H9 (cell line): ENCODE results near the gene KMT2B. TPM values are rescaled to one million over a fixed set of nuclear protein-coding genes. Genes with fewer than 3 reads are reported as not detected.

Experiments used
- DNase-seq: peaks from one replicate; pipeline ENCODE4 v3.0.0-alpha.2; 2017
- H2AFZ ChIP-seq: one replicate; pipeline ENCODE4 v1.6.1; 2013; ENCODE audit warnings: mild to moderate bottlenecking, low read length, control low read depth, moderate library complexity
- H2AK5ac ChIP-seq: 2 replicates; pipeline ENCODE4 v1.6.1; 2013; ENCODE audit warnings: low read length, control low read depth, mixed read lengths; ENCODE audit not compliant: insufficient read length
- H2BK120ac ChIP-seq: one replicate; pipeline ENCODE4 v1.6.1; 2013; ENCODE audit warnings: low read depth, mild to moderate bottlenecking, low read length, control low read depth, inconsistent platforms; ENCODE audit not compliant: poor library complexity, severe bottlenecking
- H2BK12ac ChIP-seq: 2 replicates; pipeline ENCODE4 v1.6.1; 2013; ENCODE audit warnings: low read length, control low read depth, mixed read lengths, low read depth; ENCODE audit not compliant: insufficient read length
- H2BK15ac ChIP-seq: 2 replicates; pipeline ENCODE4 v1.6.1; 2013; ENCODE audit warnings: low read depth, low read length, control low read depth
- H2BK20ac ChIP-seq: one replicate; pipeline ENCODE4 v1.6.1; 2013; ENCODE audit warnings: low read depth, mild to moderate bottlenecking, low read length, control low read depth, inconsistent platforms; ENCODE audit not compliant: poor library complexity, severe bottlenecking
- H2BK5ac ChIP-seq: 2 replicates; pipeline ENCODE4 v1.6.1; 2013; ENCODE audit warnings: low read length, control low read depth, mixed read lengths; ENCODE audit not compliant: insufficient read length
- H3K14ac ChIP-seq: 2 replicates; pipeline ENCODE4 v1.6.1; 2013; ENCODE audit warnings: low read length, control low read depth; ENCODE audit not compliant: insufficient read depth
- H3K18ac ChIP-seq: 2 replicates; pipeline ENCODE4 v1.6.1; 2013; ENCODE audit warnings: low read depth, mild to moderate bottlenecking, mixed read lengths, low read length, control low read depth; ENCODE audit not compliant: insufficient read length
- H3K23ac ChIP-seq: 2 replicates; pipeline ENCODE4 v1.6.1; 2013; ENCODE audit warnings: low read length, control low read depth, mixed read lengths, low read depth; ENCODE audit not compliant: insufficient read length
- H3K23me2 ChIP-seq: 2 replicates; pipeline ENCODE4 v1.6.1; 2013; ENCODE audit warnings: low read depth, mild to moderate bottlenecking, mixed read lengths, low read length, control low read depth; ENCODE audit not compliant: insufficient read length, poor library complexity, severe bottlenecking
- H3K27ac ChIP-seq: 2 replicates; pipeline ENCODE4 v1.5.1; 2013; ENCODE audit warnings: low read length, control low read depth, mixed read lengths, low read depth; ENCODE audit not compliant: insufficient read length
- H3K27me3 ChIP-seq: 2 replicates; pipeline ENCODE4 v1.6.1; 2013; ENCODE audit warnings: low read length, control low read depth, inconsistent platforms; ENCODE audit not compliant: insufficient read depth
- H3K4ac ChIP-seq: 2 replicates; pipeline ENCODE4 v1.6.1; 2013; ENCODE audit warnings: low read depth, mild to moderate bottlenecking, control low read depth, inconsistent platforms, low read length, moderate library complexity
- H3K4me1 ChIP-seq: 2 replicates; pipeline ENCODE4 v1.6.1; 2013; ENCODE audit warnings: low read length, control low read depth, inconsistent platforms; ENCODE audit not compliant: insufficient read depth
- H3K4me2 ChIP-seq: 2 replicates; pipeline ENCODE4 v1.6.1; 2013; ENCODE audit warnings: low read length, control low read depth, mixed read lengths; ENCODE audit not compliant: insufficient read length, insufficient read depth
- H3K56ac ChIP-seq: 2 replicates; pipeline ENCODE4 v1.6.1; 2013; ENCODE audit warnings: low read depth, mild to moderate bottlenecking, mixed read lengths, low read length, control low read depth; ENCODE audit not compliant: insufficient read length
- H3K79me1 ChIP-seq: 2 replicates; pipeline ENCODE4 v1.6.1; 2013; ENCODE audit warnings: low read depth, mild to moderate bottlenecking, moderate library complexity, low read length, control low read depth, inconsistent platforms; ENCODE audit not compliant: insufficient read depth, poor library complexity, severe bottlenecking
- H3K79me2 ChIP-seq: 2 replicates; pipeline ENCODE4 v1.6.1; 2013; ENCODE audit warnings: low read length, control low read depth, inconsistent platforms; ENCODE audit not compliant: insufficient read depth
- H3K9ac ChIP-seq: 2 replicates; pipeline ENCODE4 v1.6.1; 2013; ENCODE audit warnings: low read length, control low read depth, mixed read lengths; ENCODE audit not compliant: insufficient read length; ENCODE audit errors: extremely low read depth
- H3K9me3 ChIP-seq: one replicate; pipeline ENCODE4 v1.6.1; 2013; ENCODE audit warnings: low read depth, low read length, inconsistent platforms; ENCODE audit not compliant: control insufficient read depth
- H3T11ph ChIP-seq: one replicate; pipeline ENCODE4 v1.6.1; 2013; ENCODE audit warnings: mild to moderate bottlenecking, low read length, control low read depth, inconsistent platforms
- H4K20me1 ChIP-seq: one replicate; pipeline ENCODE4 v1.6.1; 2013; ENCODE audit not compliant: control insufficient read depth, insufficient read length, insufficient read depth
- H4K5ac ChIP-seq: 2 replicates; pipeline ENCODE4 v1.6.1; 2013; ENCODE audit warnings: low read depth, mild to moderate bottlenecking, mixed read lengths, low read length, control low read depth; ENCODE audit not compliant: insufficient read length
- H4K8ac ChIP-seq: replicated peaks from 2 replicates; pipeline ENCODE4 v1.6.1; 2013; ENCODE audit warnings: low read length, control low read depth, mixed read lengths, low read depth; ENCODE audit not compliant: insufficient read length
- H4K91ac ChIP-seq: 2 replicates; pipeline ENCODE4 v1.6.1; 2013; ENCODE audit warnings: low read depth, mild to moderate bottlenecking, moderate library complexity, mixed read lengths, low read length, control low read depth; ENCODE audit not compliant: insufficient read length
- H3K27ac Mint-ChIP-seq, 3 experiments: 2 replicates in 2 of 3; 3 replicates in 1 of 3; pipeline ENCODE4 v1.8.0; 2020 to 2021; ENCODE audit warnings: mixed read lengths in 3 of 3, mild to moderate bottlenecking in 1 of 3, moderate library complexity in 1 of 3
- H3K27me3 Mint-ChIP-seq: 2 replicates; pipeline ENCODE4 v1.8.0; 2021; ENCODE audit warnings: low read depth, mild to moderate bottlenecking, moderate library complexity, mixed read lengths
- H3K36me3 Mint-ChIP-seq, 3 experiments: 2 replicates in 2 of 3; 3 replicates in 1 of 3; pipeline ENCODE4 v1.8.0; 2020 to 2021; ENCODE audit warnings: low read depth in 3 of 3, mixed read lengths in 3 of 3; ENCODE audit not compliant: insufficient read depth in 1 of 3
- H3K4me1 Mint-ChIP-seq, 2 experiments: 2 replicates each; pipeline ENCODE4 v1.8.0; 2020; ENCODE audit warnings: mixed read lengths in 2 of 2
- H3K4me3 Mint-ChIP-seq, 2 experiments: 2 replicates in 1 of 2; 3 replicates in 1 of 2; pipeline ENCODE4 v1.8.0; 2020 to 2021; ENCODE audit warnings: mild to moderate bottlenecking in 2 of 2, mixed read lengths in 2 of 2, moderate library complexity in 1 of 2
- H3K9me3 Mint-ChIP-seq, 2 experiments: 2 replicates in 1 of 2; 3 replicates in 1 of 2; pipeline ENCODE4 v1.8.0; 2020; ENCODE audit warnings: mild to moderate bottlenecking in 2 of 2, mixed read lengths in 2 of 2, moderate library complexity in 1 of 2
- CTCF ChIP-seq: fragments of 200-600 bp; sonication (generic); conservative IDR thresholded peaks from 3 replicates; pipeline ENCODE4 v1.8.0; 2021; ENCODE audit warnings: antibody characterized with exemption, mild to moderate bottlenecking
- WGBS: extraction: QIAGEN DNeasy Blood & Tissue Kit; methylation state at CpG from one replicate; pipeline ENCODE4 v1.1.7; 2013; ENCODE audit warnings: missing lambda C conversion rate, low lambda C conversion rate, mixed read lengths; ENCODE audit not compliant: insufficient read length; ENCODE audit errors: extremely low coverage; 5-methylcytosine and 5-hydroxymethylcytosine counted together
- total RNA-seq: library from RNA; stranded (reverse); gene quantifications from 2 replicates; pipeline ENCODE4 v1.2.1, GENCODE V29; 2021

KMT2B gene
- total RNA-seq, 1 experiment from 2014 or later, result 47.7 TPM

- H3K36me3 Mint-ChIP-seq, result peaks cover 11 to 27% (median 18%) of the 10 kb centered on the region in 3 experiments; a peak in 6 of 7 replicates
- Histone ChIP-seq H4K20me1 (peaks cover 6% of the 10 kb centered on the region), H3K23ac (no peak overlapping the region), H4K5ac (no peak overlapping the region), H3K56ac (no peak overlapping the region), H2AK5ac (no peak overlapping the region), H2AFZ (no peak overlapping the region), H3K4me2 (peak overlapping the region; percentile 80), H3K27me3 (no peaks in the 10 kb centered on the region), H3K9ac (peak overlapping the region; percentile 52), H2BK20ac (no peak overlapping the region), H3K23me2 (peaks cover 18% of the 10 kb centered on the region), H3K4ac (no peak overlapping the region), H4K8ac (no peak overlapping the region), H3T11ph (no peak overlapping the region), H3K79me1 (no peaks in the 10 kb centered on the region), H2BK5ac (no peak overlapping the region), H3K4me1 (peaks cover 7% of the 10 kb centered on the region; the same call in 1 of the 2 replicates), H2BK15ac (no peak overlapping the region), H2BK12ac (no peak overlapping the region), H3K9me3 (no peaks in the 10 kb centered on the region), H3K14ac (peak overlapping the region; percentile 67; the same call in 1 of the 2 replicates), H3K18ac (peak overlapping the region; percentile 83), H2BK120ac (no peak overlapping the region), H4K91ac (no peak overlapping the region), H3K27ac (peak overlapping the region; percentile 15), H3K79me2 (peaks cover 11% of the 10 kb centered on the region; the same call in 1 of the 2 replicates)
- no peaks in the 10 kb centered on the region; a peak in 1 of 5 replicates for H3K9me3 Mint-ChIP-seq
- no peaks in the 10 kb centered on the region for H3K27me3 Mint-ChIP-seq
- no CpG with 5 or more reads among the region's 77 CpGs for WGBS
- H3K4me3 Mint-ChIP-seq, result peak overlapping the region; percentile 86 to 90
- H3K4me1 Mint-ChIP-seq, result peaks cover 41 to 43% of the 10 kb centered on the region in 2 experiments
- H3K27ac Mint-ChIP-seq, result peak overlapping the region; percentile 91 to 99 (median 95)
- DNase-seq, result peak; percentile 95
- TF ChIP-seq CTCF, result peak; percentile 93
Observed at GRCh38 chr19:35716801-35717664, 770 bp upstream of the KMT2B start.
